ENCODE results near the gene CTNNBL1.
"Not testable (repeated sequence)": the region's sequence is repeated elsewhere in the genome, so short reads cannot be mapped to it uniquely, and the experiment has no call there.

CTNNBL1 gene

DNA sequence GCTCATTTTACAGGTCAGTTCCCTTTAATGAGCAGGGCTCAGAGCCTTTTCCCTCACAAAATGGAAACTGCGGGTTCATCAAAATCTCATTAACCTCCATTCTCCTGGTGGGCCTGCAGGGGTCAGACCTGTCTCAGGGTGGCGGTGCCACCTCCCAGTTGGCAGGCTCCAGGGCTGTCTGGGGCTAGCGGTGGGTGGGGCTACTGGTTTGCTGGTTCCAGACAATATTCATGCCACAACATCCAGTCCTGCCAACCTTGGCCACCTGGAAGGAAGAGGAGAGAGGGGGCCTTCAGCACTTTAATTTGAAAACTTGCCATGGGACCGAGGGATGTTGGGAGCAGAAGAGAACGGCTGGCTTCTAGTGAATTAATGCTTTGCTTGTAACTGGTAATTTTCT, 41.9 kb upstream of the CTNNBL1 start:
- peak; percentile 33 for DNase-seq (ENCODE audit: low read depth)
- peak; percentile 46 for TF ChIP-seq CTCF (IDR thresholded peaks at IDR 0.05; ENCODE audit: low read length, missing control alignments)
- H3K4me3 ChIP-seq (replicated peaks; ENCODE audit: low read depth, low read length), result no peak overlapping the region

GRCh38 chr20:37656945-37657344, 36.9 kb upstream of the CTNNBL1 start:
- TF ChIP-seq CTCF (IDR thresholded peaks at IDR 0.05; ENCODE audit: low read length, missing control alignments), result no peak
- H3K4me3 ChIP-seq (replicated peaks; ENCODE audit: low read depth, low read length), result no peak overlapping the region
- DNase-seq (ENCODE audit: low read depth), result no peak

GRCh38 chr20:37657924-37658804, 35.7 kb upstream of the CTNNBL1 start:
- no peak for DNase-seq (ENCODE audit: low read depth)
- no peak overlapping the region for H3K4me3 ChIP-seq (replicated peaks; ENCODE audit: low read depth, low read length)
- no peak for TF ChIP-seq CTCF (IDR thresholded peaks at IDR 0.05; ENCODE audit: low read length, missing control alignments)

GRCh38 chr20:37661519-37661918, 32.3 kb upstream of the CTNNBL1 start:
- H3K4me3 ChIP-seq (replicated peaks; ENCODE audit: low read depth, low read length), result no peak overlapping the region
- no peak for TF ChIP-seq CTCF (IDR thresholded peaks at IDR 0.05; ENCODE audit: low read length, missing control alignments)
- no peak for DNase-seq (ENCODE audit: low read depth)

- H3K4me3 ChIP-seq (replicated peaks; ENCODE audit: low read depth, low read length), result no peak overlapping the region
- no peak for DNase-seq (ENCODE audit: low read depth)
- TF ChIP-seq CTCF (IDR thresholded peaks at IDR 0.05; ENCODE audit: low read length, missing control alignments), result no peak
Observed at GRCh38 chr20:37662308-37662707, 31.5 kb upstream of the CTNNBL1 start.

DNA sequence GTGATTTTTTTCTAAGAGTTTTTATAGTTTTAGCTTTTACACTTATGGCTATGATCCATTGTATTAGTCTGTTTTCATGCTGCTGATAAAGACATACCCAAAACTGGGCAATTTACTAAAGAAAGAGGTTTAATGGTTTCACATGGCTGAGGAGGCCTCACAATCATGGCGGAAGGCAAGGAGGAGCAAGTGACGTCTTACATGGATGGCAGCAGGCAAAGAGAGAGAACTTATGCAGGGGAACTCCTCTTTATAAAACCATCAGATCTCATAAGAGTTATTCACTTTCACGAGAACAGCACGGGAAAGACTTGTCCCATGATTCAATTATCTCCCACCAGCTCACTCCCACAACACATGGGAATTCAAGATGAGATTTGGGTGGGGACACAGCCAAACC, 29.2 kb upstream of the CTNNBL1 start:
- DNase-seq (ENCODE audit: low read depth); H3K4me3 ChIP-seq (replicated peaks; ENCODE audit: low read depth, low read length): not testable (repeated sequence)

DNA sequence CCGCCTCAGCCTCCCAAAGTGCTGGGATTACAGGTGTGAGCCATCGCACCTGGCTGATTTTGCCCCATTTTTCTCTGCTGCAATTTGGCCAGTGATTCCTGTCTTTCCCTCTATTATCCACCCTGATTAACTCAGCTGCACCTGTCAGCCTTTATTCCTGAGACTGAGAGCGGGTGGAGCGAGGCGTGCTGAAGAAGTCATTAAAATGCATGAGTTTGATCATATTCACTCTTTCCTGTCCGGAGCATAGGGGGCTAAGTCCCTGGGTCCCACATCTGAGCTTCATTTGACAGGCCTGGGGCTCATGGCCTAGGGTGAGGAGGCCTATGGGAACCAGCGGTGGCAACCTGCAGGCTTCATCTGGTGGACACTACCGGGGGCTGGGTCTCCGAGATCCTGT, 25.7 kb upstream of the CTNNBL1 start:
- TF ChIP-seq CTCF (IDR thresholded peaks at IDR 0.05; ENCODE audit: low read length, missing control alignments), result no peak
- no peak for DNase-seq (ENCODE audit: low read depth)
- H3K4me3 ChIP-seq (replicated peaks; ENCODE audit: low read depth, low read length), result no peak overlapping the region
